ENCODE data around the gene PGAP2.
"Not testable (repeated sequence)": the region's sequence is repeated elsewhere in the genome, so short reads cannot be mapped to it uniquely, and the experiment has no call there.

PGAP2 gene

GRCh38 chr11:3859373-3859881 is 51.1 kb downstream of the PGAP2 start:
- DNase-seq, result no peak

GRCh38 chr11:3860375-3860774 is 52.0 kb downstream of the PGAP2 start:
- DNase-seq, result no peak

GRCh38 chr11:3860898-3861393 is 52.6 kb downstream of the PGAP2 start:
- DNase-seq, result not testable (repeated sequence)

GRCh38 chr11:3861683-3862082 is 53.3 kb downstream of the PGAP2 start:
- DNase-seq, result no peak

- DNase-seq, result no peak
Observed at GRCh38 chr11:3865388-3866193, 57.2 kb downstream of the PGAP2 start.

GRCh38 chr11:3866206-3866605 is 57.8 kb downstream of the PGAP2 start:
- no peak for DNase-seq

- no peak for DNase-seq
Observed at GRCh38 chr11:3866836-3867208, 58.5 kb downstream of the PGAP2 start.

- no peak for DNase-seq
Observed at GRCh38 chr11:3867209-3868091, 59.1 kb downstream of the PGAP2 start.

GRCh38 chr11:3873712-3874349 is 65.5 kb downstream of the PGAP2 start:
- DNase-seq, result no peak

Data from NCI-H1436 treated with DMSO at 0.1 percent for 48 hours (cell line).